GM21737 (cell line): ENCODE measurements around the gene TMEM132D.

Source experiments
- ATAC-seq: cut with Tn5 transposase; IDR thresholded peaks from one replicate; pipeline ENCODE4 v1.9.1; 2021; ENCODE audit warnings: mild to moderate bottlenecking, moderate library complexity; ENCODE audit not compliant: unreplicated experiment

Gene TMEM132D

GRCh38 chr12:129873833-129874208 lies 30.0 kb downstream of the TMEM132D start:
- ATAC-seq, result no peak

GRCh38 chr12:129873111-129873832 lies 30.6 kb downstream of the TMEM132D start:
- ATAC-seq, result no peak

- no peak for ATAC-seq
These were observed 31.5 kb downstream of the TMEM132D start for GRCh38 chr12:129871991-129872972.

GRCh38 chr12:129870796-129871195 lies 33.0 kb downstream of the TMEM132D start:
- no peak for ATAC-seq

GRCh38 chr12:129870136-129870535 lies 33.7 kb downstream of the TMEM132D start:
- no peak for ATAC-seq

GRCh38 chr12:129868575-129868974 lies 35.2 kb downstream of the TMEM132D start:
- ATAC-seq, result no peak

GRCh38 chr12:129863938-129864337 lies 39.9 kb downstream of the TMEM132D start:
- no peak for ATAC-seq

- no peak for ATAC-seq
These were observed 41.2 kb downstream of the TMEM132D start for GRCh38 chr12:129862561-129863175.

GRCh38 chr12:129861951-129862350 lies 41.9 kb downstream of the TMEM132D start:
- ATAC-seq, result no peak

- no peak for ATAC-seq
These were observed 49.2 kb downstream of the TMEM132D start for GRCh38 chr12:129854591-129854990.

GRCh38 chr12:129851296-129851695 lies 52.5 kb downstream of the TMEM132D start:
- ATAC-seq, result no peak

GRCh38 chr12:129848876-129849275 lies 54.9 kb downstream of the TMEM132D start:
- ATAC-seq, result no peak

- no peak for ATAC-seq
These were observed 56.8 kb downstream of the TMEM132D start for GRCh38 chr12:129847063-129847462.

GRCh38 chr12:129844662-129845220 lies 59.1 kb downstream of the TMEM132D start:
- ATAC-seq, result no peak

GRCh38 chr12:129841251-129841650 lies 62.6 kb downstream of the TMEM132D start:
- no peak for ATAC-seq

GRCh38 chr12:129840145-129840884 lies 63.5 kb downstream of the TMEM132D start:
- no peak for ATAC-seq

GRCh38 chr12:129839679-129840078 lies 64.1 kb downstream of the TMEM132D start:
- no peak for ATAC-seq

GRCh38 chr12:129831294-129831693 lies 72.5 kb downstream of the TMEM132D start:
- no peak for ATAC-seq

GRCh38 chr12:129830796-129831195 lies 73.0 kb downstream of the TMEM132D start:
- ATAC-seq, result no peak

- ATAC-seq, result no peak
These were observed 75.9 kb downstream of the TMEM132D start for GRCh38 chr12:129827866-129828384.
